ENCODE data around the gene CDX1.

CDX1 gene

GRCh38 chr5:150121448-150122157, 45.0 kb upstream of the CDX1 start:
- TF ChIP-seq CTCF (IDR thresholded peaks at IDR 0.05; ENCODE audit: insufficient read depth, low read depth, low read length, missing control alignments): no peak
- no peak for DNase-seq (ENCODE audit: low read depth)
- no peak overlapping the region for H3K4me3 ChIP-seq (ENCODE audit: low read length)

- DNase-seq (ENCODE audit: low read depth): peak; percentile 44
- H3K4me3 ChIP-seq (ENCODE audit: low read length): no peak overlapping the region
- peak; percentile 43 for TF ChIP-seq CTCF (IDR thresholded peaks at IDR 0.05; ENCODE audit: insufficient read depth, low read depth, low read length, missing control alignments)
Measured at GRCh38 chr5:150122158-150122510, 44.4 kb upstream of the CDX1 start.

GRCh38 chr5:150122536-150123481, 43.8 kb upstream of the CDX1 start:
- DNase-seq (ENCODE audit: low read depth): no peak
- H3K4me3 ChIP-seq (ENCODE audit: low read length): no peak overlapping the region
- TF ChIP-seq CTCF (IDR thresholded peaks at IDR 0.05; ENCODE audit: insufficient read depth, low read depth, low read length, missing control alignments): no peak

GRCh38 chr5:150123542-150123941, 43.0 kb upstream of the CDX1 start:
- no peak for TF ChIP-seq CTCF (IDR thresholded peaks at IDR 0.05; ENCODE audit: insufficient read depth, low read depth, low read length, missing control alignments)
- DNase-seq (ENCODE audit: low read depth): no peak
- no peak overlapping the region for H3K4me3 ChIP-seq (ENCODE audit: low read length)

- no peak for TF ChIP-seq CTCF (IDR thresholded peaks at IDR 0.05; ENCODE audit: insufficient read depth, low read depth, low read length, missing control alignments)
- DNase-seq (ENCODE audit: low read depth): no peak
- H3K4me3 ChIP-seq (ENCODE audit: low read length): no peak overlapping the region
Measured at GRCh38 chr5:150124111-150124557, 42.4 kb upstream of the CDX1 start.

- no peak overlapping the region for H3K4me3 ChIP-seq (ENCODE audit: low read length)
- no peak for DNase-seq (ENCODE audit: low read depth)
- no peak for TF ChIP-seq CTCF (IDR thresholded peaks at IDR 0.05; ENCODE audit: insufficient read depth, low read depth, low read length, missing control alignments)
Measured at GRCh38 chr5:150124596-150124995, 42.0 kb upstream of the CDX1 start.

Measured in epithelial cell of esophagus (primary cell).